ENCODE measurements around the gene SAFB. TPM values are rescaled to one million over a fixed set of nuclear protein-coding genes. Genes with fewer than 3 reads are reported as not detected.

Gene SAFB
- total and polyA plus RNA-seq, 2 of the 4 experiments (the other 2 are of a cell fraction), result 18.5 to 41.2 TPM

DNA sequence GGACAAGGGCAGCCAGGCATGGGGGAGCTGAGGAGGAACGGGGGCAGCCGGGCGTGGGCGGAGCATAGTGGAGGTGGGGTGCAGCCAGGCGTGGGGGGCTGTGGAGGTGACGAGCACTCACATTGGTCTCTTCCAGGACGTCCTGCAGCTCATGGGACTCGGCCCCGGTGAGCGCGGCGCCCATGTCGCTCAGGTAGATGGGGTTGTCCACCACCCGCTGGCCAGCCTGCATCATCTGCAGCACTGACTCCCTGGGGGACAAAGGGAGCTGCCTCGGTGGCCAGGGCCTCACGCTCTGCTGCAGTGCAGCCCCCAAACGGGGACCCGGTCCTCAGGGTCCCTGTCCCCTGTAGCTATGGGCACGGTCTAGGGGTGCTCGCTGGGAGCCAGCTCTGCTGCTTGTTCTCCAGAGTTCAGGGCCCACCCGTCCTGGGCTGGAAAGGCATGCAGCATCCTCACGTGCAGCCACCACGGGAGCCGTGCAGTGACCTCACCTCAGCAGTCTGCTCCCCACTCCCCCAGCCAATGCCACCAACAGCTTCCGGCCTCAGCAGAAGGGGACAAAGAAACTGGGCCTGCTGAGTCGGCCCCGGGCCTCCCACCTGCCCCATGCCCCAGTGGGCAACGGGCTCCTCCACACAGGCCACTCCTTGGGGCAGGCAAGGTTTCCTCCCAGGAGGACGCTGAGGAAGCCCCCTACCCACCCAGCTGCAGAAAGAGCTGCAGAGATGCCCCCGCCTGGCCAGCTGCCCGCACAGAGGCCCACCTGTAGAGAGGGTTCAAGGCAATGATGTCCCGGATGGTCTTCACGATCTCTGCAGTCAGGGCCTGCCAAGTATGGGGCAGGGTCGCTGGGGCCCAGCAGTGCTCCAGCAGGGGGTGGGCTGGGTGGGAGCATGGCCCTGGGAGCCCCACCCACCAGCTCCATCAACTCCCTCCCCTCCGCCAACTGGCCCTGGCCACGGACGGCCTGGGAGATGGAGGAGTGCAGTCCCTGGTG, 85.0 kb downstream of the SAFB start (continued):
- TF ChIP-seq MAZ (IDR thresholded peaks at IDR 0.05; ENCODE audit: borderline replicate concordance, low read depth, low read length), result no peak

DNA sequence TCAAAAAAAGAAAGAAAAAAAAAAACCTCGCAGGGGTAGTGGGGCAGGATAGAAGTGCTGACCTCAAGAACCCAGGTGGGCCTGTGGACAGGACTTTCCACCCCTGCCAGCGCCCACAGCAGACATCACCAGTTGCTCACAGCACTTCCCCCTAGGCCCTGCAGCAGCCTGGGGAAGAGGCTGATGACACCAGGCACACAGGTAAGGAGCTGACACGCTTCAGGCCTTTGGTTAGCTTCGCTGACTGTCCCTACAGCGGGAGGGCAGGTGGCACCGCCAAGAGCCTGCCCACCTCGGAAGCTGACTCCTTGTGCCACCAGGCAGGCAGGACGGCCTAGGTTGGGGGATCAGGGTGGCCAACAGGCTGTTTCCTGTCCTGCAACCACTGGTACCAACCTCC, 88.1 kb downstream of the SAFB start:
- dilution Hi-C loops (cut with HindIII; ENCODE audit: low sequenced_read_pairs, unreplicated experiment), result no loop called here
- H2AFZ ChIP-seq (replicated peaks; ENCODE audit: low read length, poor library complexity), result peak overlapping the region; percentile 51
- no peak overlapping the region for H3K4me2 ChIP-seq (ENCODE audit: low read depth, low read length)
- no peak overlapping the region for H2BK15ac ChIP-seq (ENCODE audit: low read depth, low read length)
- H3K79me1 ChIP-seq (ENCODE audit: low read depth in 1 of 2, low read length in 2 of 2), result peaks cover 13 to 54% of the 10 kb centered on the region in 2 experiments
- no peak overlapping the region for H3K14ac ChIP-seq (replicated peaks; ENCODE audit: low read depth, low read length)
- no peak overlapping the region for H3K9ac ChIP-seq (ENCODE audit: low read depth, low read length)
- no peak for DNase-seq
- no peak overlapping the region for H2BK120ac ChIP-seq (ENCODE audit: low read depth, low read length)
- H3K27ac ChIP-seq (ENCODE audit: insufficient read depth, low read length), result no peak overlapping the region
- H4K8ac ChIP-seq (ENCODE audit: low read depth in 2 of 2, low read length in 2 of 2), result no peak overlapping the region
- H2BK20ac ChIP-seq (ENCODE audit: low read depth, low read length), result no peak overlapping the region
- H3K9me1 ChIP-seq (ENCODE audit: insufficient read depth, low read length), result 0 out of 2 replicates have a peak, but pooled peaks cover 4% of the 10 kb centered on the region
- no peak overlapping the region for H3K4ac ChIP-seq (ENCODE audit: low read depth, low read length)
- no peaks in the 10 kb centered on the region for H3K27me3 ChIP-seq (ENCODE audit: control insufficient read depth, insufficient read depth, low read length)
- in situ Hi-C loops (cut with MboI; ENCODE audit: low sequenced_read_pairs), result no loop called here
- H3K4me1 ChIP-seq (ENCODE audit: control insufficient read depth, insufficient read depth, low read length), result no peaks in the 10 kb centered on the region
- POLR2A ChIA-PET (ENCODE audit: unreplicated experiment), result no interaction called here
- 95% methylated on average over 5 of the region's 8 CpGs; no CpG with 5 or more reads in 1 of the 2 experiments for WGBS, 2 experiments (ENCODE audit: extremely low coverage in 2 of 2, insufficient read length in 1 of 2)
- H2AK5ac ChIP-seq (ENCODE audit: low read depth, low read length), result no peak overlapping the region
- H4K91ac ChIP-seq (ENCODE audit: insufficient read depth, low read depth, low read length), result no peak overlapping the region
- H3K56ac ChIP-seq (ENCODE audit: extremely low read depth, insufficient read depth, low read length), result no peak overlapping the region
- H3K36me3 ChIP-seq (ENCODE audit: control insufficient read depth, insufficient read depth, low read length), result peaks cover 66% of the 10 kb centered on the region
- intact Hi-C loops (cut with micrococcal nuclease), result no loop called here
- no peak overlapping the region for H3K18ac ChIP-seq (ENCODE audit: low read depth, low read length)
- H3K9me3 ChIP-seq (ENCODE audit: control insufficient read depth, insufficient read depth, low read length), result no peaks in the 10 kb centered on the region
- H2BK5ac ChIP-seq (ENCODE audit: low read depth, low read length, poor library complexity, severe bottlenecking), result no peak overlapping the region
- TF ChIP-seq CEBPB (IDR thresholded peaks at IDR 0.05; ENCODE audit: low read depth, low read length), result no peak
- TF ChIP-seq MAFK (IDR thresholded peaks at IDR 0.05; ENCODE audit: low read depth, low read length), result no peak
- no peak overlapping the region for H3K23ac ChIP-seq (ENCODE audit: low read depth, low read length)
- H4K5ac ChIP-seq (ENCODE audit: low read depth, low read length), result no peak overlapping the region
- peaks cover 44% of the 10 kb centered on the region for H4K20me1 ChIP-seq (ENCODE audit: insufficient read depth, low read length)
- BruUV-seq (replicated peaks), result no TSS peak
- ATAC-seq (ENCODE audit: low read depth), result no peak
- CTCF ChIA-PET, result no interaction called here
- H2AK9ac ChIP-seq (replicated peaks; ENCODE audit: low read depth, low read length, poor library complexity), result peak overlapping the region; percentile 28
- no peak overlapping the region for H3K4me3 ChIP-seq (ENCODE audit: insufficient read depth, low read depth, low read length)
